ENCODE results near the gene NCOA1.

The NCOA1 gene

GRCh38 chr2:24744356-24744755 lies 253.3 kb downstream of the NCOA1 start:
- no peak for DNase-seq (ENCODE audit: low read depth)

- no peak for DNase-seq (ENCODE audit: low read depth)
These were observed 254.8 kb downstream of the NCOA1 start for GRCh38 chr2:24745825-24746224.

- no peak for DNase-seq (ENCODE audit: low read depth)
These were observed 256.2 kb downstream of the NCOA1 start for GRCh38 chr2:24747299-24747698.

GRCh38 chr2:24749069-24749691 lies 258.1 kb downstream of the NCOA1 start:
- no peak for DNase-seq (ENCODE audit: low read depth)

- no peak for DNase-seq (ENCODE audit: low read depth)
These were observed 264.1 kb downstream of the NCOA1 start for GRCh38 chr2:24754985-24755705.

- no peak for DNase-seq (ENCODE audit: low read depth)
These were observed 265.7 kb downstream of the NCOA1 start for GRCh38 chr2:24756789-24757188.

GRCh38 chr2:24761866-24762265 lies 270.8 kb downstream of the NCOA1 start:
- no peak for DNase-seq (ENCODE audit: low read depth)

- DNase-seq (ENCODE audit: low read depth) = no peak
These were observed 271.5 kb downstream of the NCOA1 start for GRCh38 chr2:24762518-24762917.

GRCh38 chr2:24763843-24764242 lies 272.8 kb downstream of the NCOA1 start:
- no peak for DNase-seq (ENCODE audit: low read depth)

- DNase-seq (ENCODE audit: low read depth) = no peak
These were observed 275.6 kb downstream of the NCOA1 start for GRCh38 chr2:24766609-24767008.

GRCh38 chr2:24768013-24768412 lies 277.0 kb downstream of the NCOA1 start:
- no peak for DNase-seq (ENCODE audit: low read depth)

- no peak for DNase-seq (ENCODE audit: low read depth)
These were observed 277.5 kb downstream of the NCOA1 start for GRCh38 chr2:24768601-24769000.

GRCh38 chr2:24771061-24771460 lies 280.0 kb downstream of the NCOA1 start:
- no peak for DNase-seq (ENCODE audit: low read depth)

GRCh38 chr2:24771764-24772586 lies 280.9 kb downstream of the NCOA1 start:
- DNase-seq (ENCODE audit: low read depth) = no peak

GRCh38 chr2:24774373-24774772 lies 283.3 kb downstream of the NCOA1 start:
- DNase-seq (ENCODE audit: low read depth) = no peak

- no peak for DNase-seq (ENCODE audit: low read depth)
These were observed 288.1 kb downstream of the NCOA1 start for GRCh38 chr2:24779116-24779515.

GRCh38 chr2:24783641-24784040 lies 292.6 kb downstream of the NCOA1 start:
- DNase-seq (ENCODE audit: low read depth) = no peak

GRCh38 chr2:24785671-24786321 lies 294.7 kb downstream of the NCOA1 start:
- no peak for DNase-seq (ENCODE audit: low read depth)

- DNase-seq (ENCODE audit: low read depth) = no peak
These were observed 296.5 kb downstream of the NCOA1 start for GRCh38 chr2:24787532-24787931.

- DNase-seq (ENCODE audit: low read depth) = no peak
These were observed 297.8 kb downstream of the NCOA1 start for GRCh38 chr2:24788816-24789215.

- no peak for DNase-seq (ENCODE audit: low read depth)
These were observed 300.4 kb downstream of the NCOA1 start for GRCh38 chr2:24791452-24791851.

GRCh38 chr2:24792542-24792873 lies 301.5 kb downstream of the NCOA1 start:
- DNase-seq (ENCODE audit: low read depth) = no peak
